GM13977 (cell line): Measurements from ENCODE around the gene KLHL5.

Source experiments
- DNase-seq: peaks from one replicate; pipeline ENCODE4 v3.0.0; 2012; ENCODE audit warnings: low spot score
- in situ Hi-C: fragments of 300-500 bp; cut with MboI; formaldehyde crosslinking; loops from one replicate; pipeline ENCODE4 v1.12.0; 2022; ENCODE audit warnings: low sequenced_read_pairs, low pct_unique_long_range_greater_than_20kb, mixed read lengths, inconsistent platforms; ENCODE audit not compliant: unreplicated experiment
- TF ChIP-seq, protein P1 (sequence below): IDR thresholded peaks from 2 replicates; pipeline ENCODE4 v1.5.1; 2012; ENCODE audit warnings: mild to moderate bottlenecking, control low read depth; ENCODE audit not compliant: insufficient read depth; ENCODE audit errors: extremely low read depth, missing control alignments

KLHL5 gene

DNA sequence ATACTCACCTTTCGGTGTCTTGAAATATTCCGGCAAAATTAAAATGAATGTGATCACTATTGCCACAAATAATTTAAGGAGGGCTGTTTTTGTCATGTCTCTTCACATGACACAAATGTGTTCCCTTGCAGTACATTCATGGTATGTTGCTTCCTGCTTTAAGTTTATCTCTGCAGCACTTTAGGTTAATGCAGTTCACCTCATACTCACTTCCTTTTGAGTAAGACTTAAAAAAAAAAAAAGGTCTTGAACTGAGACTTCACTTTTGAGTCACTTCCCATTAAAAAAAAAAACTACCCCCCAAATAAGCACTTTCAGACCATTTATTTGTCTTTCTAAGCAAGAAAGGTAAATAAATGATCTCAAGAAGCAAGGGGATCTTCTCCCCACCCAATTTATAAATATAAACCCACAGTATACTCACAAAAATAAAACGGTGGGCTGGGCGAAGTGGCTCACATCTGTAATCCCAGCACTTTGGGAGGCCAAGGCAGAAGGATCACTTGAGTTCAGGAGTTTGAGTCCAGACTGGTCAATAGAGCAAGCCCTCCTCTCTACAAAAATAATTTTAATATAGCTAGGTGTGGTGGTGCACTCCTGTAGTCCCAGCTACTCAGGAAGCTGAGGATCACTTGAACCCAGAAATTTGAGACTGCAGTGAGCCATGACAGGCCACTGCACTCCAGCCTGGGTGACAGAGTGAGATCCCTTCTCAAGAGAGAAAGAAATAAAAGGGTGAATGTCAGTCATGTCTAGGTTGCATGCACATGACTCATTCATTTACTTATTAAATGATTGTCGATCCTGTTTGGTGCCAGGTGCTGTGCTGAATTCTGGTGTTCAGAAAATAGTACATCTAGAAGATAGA is 29.6 kb upstream of the KLHL5 start, which contains the start of gene TMEM156:
Gene TMEM156, minus strand, starts transcription at position 192 of the 868 bp plus-strand sequence. Its CDS starts 96 bp downstream, at position 96.
- in situ Hi-C loops = no loop called here
- peak; percentile 55 for DNase-seq
- TF ChIP-seq, protein P1, sequence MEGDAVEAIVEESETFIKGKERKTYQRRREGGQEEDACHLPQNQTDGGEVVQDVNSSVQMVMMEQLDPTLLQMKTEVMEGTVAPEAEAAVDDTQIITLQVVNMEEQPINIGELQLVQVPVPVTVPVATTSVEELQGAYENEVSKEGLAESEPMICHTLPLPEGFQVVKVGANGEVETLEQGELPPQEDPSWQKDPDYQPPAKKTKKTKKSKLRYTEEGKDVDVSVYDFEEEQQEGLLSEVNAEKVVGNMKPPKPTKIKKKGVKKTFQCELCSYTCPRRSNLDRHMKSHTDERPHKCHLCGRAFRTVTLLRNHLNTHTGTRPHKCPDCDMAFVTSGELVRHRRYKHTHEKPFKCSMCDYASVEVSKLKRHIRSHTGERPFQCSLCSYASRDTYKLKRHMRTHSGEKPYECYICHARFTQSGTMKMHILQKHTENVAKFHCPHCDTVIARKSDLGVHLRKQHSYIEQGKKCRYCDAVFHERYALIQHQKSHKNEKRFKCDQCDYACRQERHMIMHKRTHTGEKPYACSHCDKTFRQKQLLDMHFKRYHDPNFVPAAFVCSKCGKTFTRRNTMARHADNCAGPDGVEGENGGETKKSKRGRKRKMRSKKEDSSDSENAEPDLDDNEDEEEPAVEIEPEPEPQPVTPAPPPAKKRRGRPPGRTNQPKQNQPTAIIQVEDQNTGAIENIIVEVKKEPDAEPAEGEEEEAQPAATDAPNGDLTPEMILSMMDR = no peak

DNA sequence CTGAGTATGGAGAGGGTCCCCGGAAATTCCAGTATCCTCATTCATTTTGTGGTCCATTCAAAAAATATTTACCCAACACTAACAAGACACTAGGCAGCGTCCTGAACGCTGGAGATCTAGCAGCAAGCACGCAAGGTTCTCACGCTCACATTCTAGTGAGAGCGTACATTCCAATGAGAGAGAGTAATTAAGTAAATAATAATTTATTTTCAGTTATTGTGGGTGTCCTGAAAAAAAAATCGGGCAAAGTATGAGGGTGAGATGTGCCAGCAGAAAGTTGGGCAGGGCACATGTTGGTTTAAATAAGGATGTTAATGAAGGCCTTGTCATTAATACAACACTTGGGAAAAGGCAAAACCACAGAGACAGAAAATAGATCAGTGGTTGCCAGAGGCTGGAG is 25.9 kb upstream of the KLHL5 start:
- TF ChIP-seq, protein P1 = no peak
- no peak for DNase-seq
- in situ Hi-C loops = no loop called here

DNA sequence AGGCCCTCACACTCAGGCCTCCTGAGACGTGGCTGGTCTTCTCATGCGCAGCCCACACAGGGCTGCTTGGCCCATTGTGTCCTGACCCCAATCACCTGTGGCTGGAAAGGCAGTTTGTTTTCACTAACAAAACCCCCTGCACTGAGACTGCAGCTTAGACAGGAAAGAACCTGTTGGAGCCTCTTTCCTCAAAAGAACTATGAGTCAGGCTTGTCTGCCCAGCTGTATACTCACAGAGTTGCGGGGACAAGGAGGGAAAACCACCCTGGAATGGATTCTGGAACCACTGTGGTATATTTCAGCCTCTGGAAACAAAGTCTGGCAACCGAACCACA is 24.6 kb upstream of the KLHL5 start:
- in situ Hi-C loops = no loop called here
- DNase-seq = no peak

DNA sequence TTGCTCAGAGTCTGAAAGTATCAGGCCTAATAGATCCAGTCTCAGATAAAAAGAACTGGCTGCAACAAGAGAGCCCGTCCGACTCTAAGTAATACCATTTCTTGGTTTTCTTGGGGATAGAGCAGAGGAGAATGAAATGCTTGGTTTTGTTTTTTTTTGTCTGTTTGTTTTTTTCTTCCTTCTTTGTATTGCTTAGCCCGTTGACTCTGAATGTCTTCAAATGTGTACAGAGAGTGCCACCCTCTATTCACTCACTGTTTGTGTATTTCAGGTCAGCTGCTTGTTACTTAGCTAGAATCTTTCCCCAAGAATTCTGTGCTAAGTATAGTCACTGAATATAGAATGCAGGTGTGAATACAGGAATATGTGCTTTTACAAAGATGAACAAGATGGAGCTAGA is 24.1 kb upstream of the KLHL5 start:
- TF ChIP-seq, protein P1 = no peak
- DNase-seq = no peak
- in situ Hi-C loops = no loop called here

More for the DNA sequence above, 24.6 kb upstream of the KLHL5 start:
- TF ChIP-seq, protein P1 = no peak

DNA sequence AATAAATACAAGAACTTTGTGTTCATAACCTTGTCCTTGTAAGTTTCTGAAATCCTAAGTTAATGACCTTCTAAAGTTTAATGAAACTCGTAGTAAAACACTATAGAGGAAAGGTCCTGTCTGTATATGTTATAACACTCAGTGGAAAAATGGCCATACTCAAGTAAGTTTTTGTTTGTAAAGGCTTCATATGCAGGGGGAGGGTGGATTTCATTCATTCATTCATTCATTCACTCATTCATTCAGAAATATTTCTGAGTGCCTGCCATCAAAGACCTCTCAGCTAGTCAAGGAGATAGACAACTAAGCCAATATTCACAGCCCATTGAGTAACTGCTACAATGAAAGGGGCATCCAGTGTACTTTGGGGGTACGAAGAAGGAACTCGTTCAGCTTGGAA is 22.9 kb upstream of the KLHL5 start:
- TF ChIP-seq, protein P1 = no peak
- DNase-seq = no peak
- in situ Hi-C loops = no loop called here

DNA sequence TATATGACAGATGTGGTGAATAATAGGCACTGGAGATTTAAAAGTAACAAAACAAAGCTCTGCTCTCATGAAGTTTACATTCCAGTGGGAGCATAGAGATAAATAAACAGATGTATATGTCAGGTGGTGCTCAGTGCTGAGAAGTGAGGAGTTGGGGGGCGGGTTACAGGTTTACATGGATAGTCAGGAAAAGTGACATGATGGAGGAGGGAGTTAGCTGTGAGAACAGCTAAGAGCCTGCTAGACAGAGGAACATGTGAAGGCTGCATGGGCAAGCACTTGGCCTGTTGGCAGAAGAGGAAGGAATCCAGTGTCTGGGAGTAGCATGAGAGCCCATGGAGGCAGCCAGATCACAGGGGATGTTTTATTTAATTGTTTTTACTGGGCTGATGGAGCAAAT is 19.7 kb upstream of the KLHL5 start:
- TF ChIP-seq, protein P1 = no peak
- in situ Hi-C loops = no loop called here
- no peak for DNase-seq
